Neural progenitor cell (in vitro differentiated cells): ENCODE measurements around the gene VWA8.

Experiments
- CTCF ChIP-seq: fragments of 200-600 bp; sonication (generic); IDR thresholded peaks from 2 replicates; pipeline ENCODE4 v1.5.1; 2017; ENCODE audit warnings: antibody characterized with exemption, mild to moderate bottlenecking
- EZH2 ChIP-seq: fragments of 200-600 bp; sonication (generic); IDR thresholded peaks from 2 replicates; pipeline ENCODE4 v1.6.1; 2017; ENCODE audit warnings: antibody characterized with exemption, mild to moderate bottlenecking, moderate library complexity
- EZH2phosphoT487 ChIP-seq: fragments of 200-600 bp; sonication (generic); IDR thresholded peaks from 2 replicates; pipeline ENCODE4 v1.6.1; 2017; ENCODE audit warnings: antibody characterized with exemption

DNA sequence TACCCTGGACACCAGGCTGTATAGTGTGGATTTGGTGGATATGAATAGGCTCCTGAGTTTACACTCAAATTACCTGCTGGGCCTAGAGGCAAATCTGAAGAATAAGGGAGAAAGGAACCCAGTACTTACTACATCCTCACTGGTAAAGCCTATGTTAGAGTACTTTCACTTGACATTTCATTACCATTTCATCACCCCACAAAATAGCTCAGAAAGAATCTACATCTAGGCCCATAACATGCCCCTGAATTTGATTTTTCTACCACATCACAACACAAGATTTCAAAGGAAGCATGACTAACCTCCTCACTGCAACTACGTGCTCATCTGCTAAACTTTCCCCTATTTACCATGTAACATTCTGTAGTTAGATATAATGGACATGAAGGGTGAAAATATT lies 43.3 kb downstream of the VWA8 start:
- no peak for TF ChIP-seq EZH2
- no peak for TF ChIP-seq CTCF
- TF ChIP-seq EZH2phosphoT487 = no peak
